IMR-90 (cell line): ENCODE results near the gene EXOC6B. TPM values are rescaled to one million over a fixed set of nuclear protein-coding genes. Genes with fewer than 3 reads are reported as not detected.
A peak's percentile ranks its signal among the peaks of the same experiment; 100 is the strongest.

Source experiments
- ATAC-seq: fragments of 200-7000 bp; cut with Tn5 transposase; 2 replicates; pipeline ENCODE4 v1.9.1; 2020; ENCODE audit warnings: low read depth, mild to moderate bottlenecking, moderate library complexity
- BruUV-seq: library from RNA; stranded (reverse); fragments of 400-500 nt; replicated peaks from 2 replicates; lab custom pipeline; 2021; lab: Mats Ljungman, UMichigan
- CTCF ChIA-PET: fragments of 300-600 bp; formaldehyde crosslinking; extraction: SDS; loops from one replicate; lab custom pipeline; 2021; ENCODE audit warnings: antibody characterized with exemption; lab: Yijun Ruan, JAX
- POLR2A ChIA-PET: fragments of 300-600 bp; sonication (Branson Sonifier 250); formaldehyde crosslinking; loops from one replicate; lab custom pipeline; 2022; ENCODE audit warnings: antibody characterized with exemption; ENCODE audit not compliant: unreplicated experiment; lab: Charles Lee
- DNase-seq: peaks from one replicate; pipeline ENCODE4 v3.0.0; 2013
- H2AFZ ChIP-seq: replicated peaks from 2 replicates; pipeline ENCODE3; 2013; ENCODE audit warnings: low read length, mild to moderate bottlenecking; ENCODE audit not compliant: poor library complexity
- H2AK5ac ChIP-seq: 2 replicates; pipeline ENCODE4 v1.6.1; 2013; ENCODE audit warnings: low read depth, low read length, inconsistent platforms
- H2AK9ac ChIP-seq: replicated peaks from 2 replicates; pipeline ENCODE3; 2013; ENCODE audit warnings: mild to moderate bottlenecking, low read depth, low read length, moderate library complexity; ENCODE audit not compliant: poor library complexity
- H2BK120ac ChIP-seq: 2 replicates; pipeline ENCODE4 v1.6.1; 2013; ENCODE audit warnings: low read depth, low read length, inconsistent platforms
- H2BK15ac ChIP-seq: 3 replicates; pipeline ENCODE4 v1.6.1; 2013; ENCODE audit warnings: low read depth, low read length, inconsistent platforms
- H2BK20ac ChIP-seq: 2 replicates; pipeline ENCODE4 v1.6.1; 2013; ENCODE audit warnings: low read depth, mild to moderate bottlenecking, inconsistent platforms, low read length, moderate library complexity
- H2BK5ac ChIP-seq: 2 replicates; pipeline ENCODE4 v1.6.1; 2013; ENCODE audit warnings: mild to moderate bottlenecking, low read depth, low read length, inconsistent platforms; ENCODE audit not compliant: poor library complexity, severe bottlenecking
- H3K14ac ChIP-seq: replicated peaks from 2 replicates; pipeline ENCODE4 v1.6.1; 2013; ENCODE audit warnings: low read depth, low read length, inconsistent platforms
- H3K18ac ChIP-seq: 2 replicates; pipeline ENCODE4 v1.6.1; 2013; ENCODE audit warnings: low read depth, low read length, control low read depth
- H3K23ac ChIP-seq: 2 replicates; pipeline ENCODE4 v1.6.1; 2013; ENCODE audit warnings: low read depth, low read length, inconsistent platforms
- H3K27ac ChIP-seq: 2 replicates; pipeline ENCODE4 v1.5.1; 2013; ENCODE audit warnings: mild to moderate bottlenecking, control low read depth, low read length; ENCODE audit not compliant: insufficient read depth
- H3K27me3 ChIP-seq: 2 replicates; pipeline ENCODE4 v1.6.1; 2013; ENCODE audit warnings: low read length; ENCODE audit not compliant: control insufficient read depth, insufficient read depth
- H3K36me3 ChIP-seq: 2 replicates; pipeline ENCODE4 v1.6.1; 2013; ENCODE audit warnings: low read length, mixed read lengths; ENCODE audit not compliant: control insufficient read depth, insufficient read depth
- H3K4ac ChIP-seq: 2 replicates; pipeline ENCODE4 v1.6.1; 2013; ENCODE audit warnings: low read depth, low read length, inconsistent platforms
- H3K4me1 ChIP-seq: 2 replicates; pipeline ENCODE4 v1.6.1; 2013; ENCODE audit warnings: low read length, mixed read lengths; ENCODE audit not compliant: control insufficient read depth, insufficient read depth
- H3K4me2 ChIP-seq: 2 replicates; pipeline ENCODE4 v1.6.1; 2013; ENCODE audit warnings: low read depth, mild to moderate bottlenecking, control low read depth, low read length, moderate library complexity
- H3K4me3 ChIP-seq: 2 replicates; pipeline ENCODE4 v1.5.1; 2013; ENCODE audit warnings: low read depth, mild to moderate bottlenecking, control low read depth, low read length, moderate library complexity; ENCODE audit not compliant: insufficient read depth
- H3K56ac ChIP-seq: 2 replicates; pipeline ENCODE4 v1.6.1; 2013; ENCODE audit warnings: low read length, inconsistent platforms; ENCODE audit not compliant: insufficient read depth; ENCODE audit errors: extremely low read depth
- H3K79me1 ChIP-seq, 2 experiments: 2 replicates each; pipeline ENCODE4 v1.6.1; 2013; ENCODE audit warnings: low read length in 2 of 2, inconsistent platforms in 1 of 2, low read depth in 1 of 2
- H3K9ac ChIP-seq: 2 replicates; pipeline ENCODE4 v1.6.1; 2013; ENCODE audit warnings: low read depth, low read length, control low read depth
- H3K9me1 ChIP-seq: 2 replicates; pipeline ENCODE4 v1.6.1; 2013; ENCODE audit warnings: low read length, inconsistent platforms; ENCODE audit not compliant: insufficient read depth
- H3K9me3 ChIP-seq: 2 replicates; pipeline ENCODE4 v1.6.1; 2013; ENCODE audit warnings: low read length; ENCODE audit not compliant: control insufficient read depth, insufficient read depth
- H4K20me1 ChIP-seq: 2 replicates; pipeline ENCODE4 v1.6.1; 2013; ENCODE audit warnings: low read length, inconsistent platforms; ENCODE audit not compliant: insufficient read depth
- H4K5ac ChIP-seq: 2 replicates; pipeline ENCODE4 v1.6.1; 2013; ENCODE audit warnings: mild to moderate bottlenecking, low read depth, low read length, control low read depth
- H4K8ac ChIP-seq, 2 experiments: 2 replicates each; pipeline ENCODE4 v1.6.1; 2013; ENCODE audit warnings: low read depth in 2 of 2, low read length in 2 of 2, control low read depth in 1 of 2, inconsistent platforms in 1 of 2
- H4K91ac ChIP-seq: 2 replicates; pipeline ENCODE4 v1.6.1; 2013; ENCODE audit warnings: low read depth, low read length, inconsistent platforms; ENCODE audit not compliant: insufficient read depth
- BHLHE40 ChIP-seq: fragments of 150-350 bp; IDR thresholded peaks from 2 replicates; pipeline ENCODE4 v1.6.1; 2016; ENCODE audit warnings: mild to moderate bottlenecking, low read depth, low read length
- CEBPB ChIP-seq: IDR thresholded peaks from 2 replicates; pipeline ENCODE4 v1.6.1; 2012; ENCODE audit warnings: low read depth, low read length, improper control_type of control experiment
- CHD1 ChIP-seq: IDR thresholded peaks from 2 replicates; pipeline ENCODE4 v1.6.1; 2012; ENCODE audit warnings: low read depth, low read length, improper control_type of control experiment
- FOS ChIP-seq: fragments of 150-350 bp; IDR thresholded peaks from 2 replicates; pipeline ENCODE4 v1.6.1; 2016; ENCODE audit warnings: low read depth, low read length
- MAFK ChIP-seq: IDR thresholded peaks from 2 replicates; pipeline ENCODE4 v1.6.1; 2012; ENCODE audit warnings: low read depth, low read length, improper control_type of control experiment
- MAZ ChIP-seq: IDR thresholded peaks from 2 replicates; pipeline ENCODE4 v1.6.1; 2012; ENCODE audit warnings: low read depth, mild to moderate bottlenecking, low read length, improper control_type of control experiment, moderate library complexity, borderline replicate concordance
- MXI1 ChIP-seq: IDR thresholded peaks from 2 replicates; pipeline ENCODE4 v1.6.1; 2012; ENCODE audit warnings: low read depth, mild to moderate bottlenecking, low read length, moderate library complexity, borderline replicate concordance
- NFE2L2 ChIP-seq: fragments of 150-350 bp; IDR thresholded peaks from 2 replicates; pipeline ENCODE4 v1.6.1; 2016; ENCODE audit warnings: low read depth, mild to moderate bottlenecking, low read length
- POLR2A ChIP-seq: IDR thresholded peaks from 2 replicates; pipeline ENCODE4 v1.6.1; 2012; ENCODE audit warnings: mild to moderate bottlenecking, low read depth, low read length
- RAD21 ChIP-seq: IDR thresholded peaks from 2 replicates; pipeline ENCODE4 v1.6.1; 2012; ENCODE audit warnings: low read length, improper control_type of control experiment
- RCOR1 ChIP-seq: IDR thresholded peaks from 2 replicates; pipeline ENCODE4 v1.6.1; 2012; ENCODE audit warnings: mild to moderate bottlenecking, low read length, improper control_type of control experiment; ENCODE audit not compliant: insufficient replicate concordance
- SMC3 ChIP-seq: fragments of 150-350 bp; IDR thresholded peaks from 2 replicates; pipeline ENCODE4 v1.6.1; 2016; ENCODE audit warnings: low read depth, mild to moderate bottlenecking, antibody characterized with exemption, low read length, moderate library complexity
- WGBS, 2 experiments: methylation state at CpG; one replicate each; pipeline versions ENCODE4 v1.1.5 to v1.1.7; 2013; ENCODE audit warnings: missing lambda C conversion rate in 2 of 2; ENCODE audit not compliant: insufficient read length in 1 of 2; ENCODE audit errors: extremely low coverage in 2 of 2; 5-methylcytosine and 5-hydroxymethylcytosine counted together
- dilution Hi-C: fragments of 300-500 bp; cut with HindIII; formaldehyde crosslinking; loops from one replicate; pipeline ENCODE4 v1.14.3; 2018; ENCODE audit warnings: low sequenced_read_pairs; ENCODE audit not compliant: unreplicated experiment
- in situ Hi-C: fragments of 300-500 bp; cut with MboI; formaldehyde crosslinking; loops from 3 replicates; pipeline ENCODE4 v1.14.3; 2019; ENCODE audit warnings: low sequenced_read_pairs, inconsistent platforms, mixed read lengths
- intact Hi-C: fragments of 100-400 bp; cut with micrococcal nuclease; formaldehyde crosslinking; loops from 2 replicates; pipeline ENCODE4 v1.10.0; 2022
- polyA plus RNA-seq, 3 experiments: library from polyadenylated mRNA; depleted of rRNA; stranded (reverse); fragments of >200 nt; gene quantifications; 2 replicates each; pipeline ENCODE4 v1.2.3, GENCODE V29; 2012; ENCODE audit warnings: low replicate concordance in 1 of 3
- total RNA-seq: library from RNA; depleted of rRNA; stranded (reverse); fragments of >200 nt; gene quantifications from 2 replicates; pipeline ENCODE4 v1.2.3, GENCODE V29; 2012
- TF ChIP-seq, protein P1 (sequence below): conservative IDR thresholded peaks from 2 replicates; pipeline ENCODE4 v1.5.1; 2012; ENCODE audit warnings: mild to moderate bottlenecking, low read depth, low read length, improper control_type of control experiment
- TF ChIP-seq, protein P2 (sequence below): fragments of 150-350 bp; IDR thresholded peaks from 2 replicates; pipeline ENCODE4 v1.6.1; 2016; ENCODE audit warnings: low read depth, mild to moderate bottlenecking, low read length, moderate library complexity, borderline replicate concordance
- TF ChIP-seq, protein P3 (sequence below): fragments of 150-350 bp; IDR thresholded peaks from 2 replicates; pipeline ENCODE4 v1.6.1; 2017; ENCODE audit warnings: mild to moderate bottlenecking, antibody characterized with exemption, low read length, low read depth

EXOC6B gene
- total and polyA plus RNA-seq, 2 of the 4 experiments (the other 2 are of a cell fraction): 10.2 to 29.4 TPM

DNA sequence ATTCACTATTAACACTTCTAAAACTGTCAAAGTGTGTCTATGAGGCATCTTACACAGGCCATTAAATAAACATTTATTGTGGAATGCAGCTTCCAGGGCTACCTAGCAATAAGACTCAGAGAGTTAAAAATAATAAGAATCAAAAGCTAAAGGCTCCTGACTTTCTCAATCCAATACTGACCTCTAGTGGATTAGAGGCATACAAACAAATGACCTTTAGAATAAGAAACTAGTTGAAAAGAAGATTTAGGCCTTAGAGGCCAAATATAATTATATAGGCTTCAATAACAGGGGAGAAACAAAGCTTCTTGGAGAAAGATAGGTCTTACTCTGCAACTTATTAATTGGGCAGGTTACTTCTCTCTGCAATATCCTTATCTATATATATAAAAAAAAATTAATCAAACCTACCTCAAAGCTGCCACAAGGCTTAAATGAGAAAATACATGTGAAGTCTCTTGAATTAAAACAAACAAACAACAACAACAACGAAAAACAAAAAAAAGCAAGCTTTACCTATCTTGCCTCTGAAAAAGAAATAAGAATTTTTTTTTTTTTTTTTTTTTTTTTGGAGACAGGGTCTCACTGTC, 246.1 kb downstream of the EXOC6B start:
- dilution Hi-C loops (no loop called here), intact Hi-C loops (loop anchor here (1.0 to 5.0 kb wide), 8 partner anchors 165 to 1447 kb away; partner anchors contain the start of genes MCEE and MPHOSPH10), in situ Hi-C loops (loop anchor here (10.0 to 25.0 kb wide), 4 partner anchors 165 to 1042 kb away; no protein-coding TSS in a partner anchor)
- BruUV-seq: no TSS peak
- Histone ChIP-seq H3K4ac (no peak overlapping the region), H3K27ac (no peak overlapping the region), H3K9ac (no peak overlapping the region), H4K91ac (no peak overlapping the region), H2BK120ac (no peak overlapping the region), H2AK5ac (no peak overlapping the region), H3K23ac (no peak overlapping the region), H4K8ac (no peak overlapping the region), H3K56ac (no peak overlapping the region), H2AFZ (no peak overlapping the region), H2BK15ac (no peak overlapping the region), H3K79me1 (peaks cover 0 to 18% of the 10 kb centered on the region in 2 experiments; a peak in 3 of 4 replicates), H3K14ac (no peak overlapping the region), H3K27me3 (no peaks in the 10 kb centered on the region), H3K18ac (no peak overlapping the region), H3K4me1 (peaks cover 2% of the 10 kb centered on the region; the same call in 1 of the 2 replicates), H3K9me1 (no peaks in the 10 kb centered on the region; the same call in 1 of the 2 replicates), H2BK5ac (no peak overlapping the region), H3K4me2 (no peak overlapping the region), H2BK20ac (no peak overlapping the region), H3K4me3 (no peak overlapping the region), H2AK9ac (no peak overlapping the region), H3K36me3 (no peaks in the 10 kb centered on the region), H4K5ac (no peak overlapping the region), H3K9me3 (no peaks in the 10 kb centered on the region), H4K20me1 (peaks cover 6% of the 10 kb centered on the region; the same call in 1 of the 2 replicates)
- CTCF ChIA-PET: interaction anchor here (0.7 to 1.6 kb wide), 5 partner anchors 165 to 430 kb away, joined by 3 to 6 read pairs (median 4); no protein-coding TSS in a partner anchor
- WGBS, 2 experiments: no CpG with 5 or more reads among the region's 1 CpG
- ATAC-seq (peak; percentile 65), DNase-seq (peak; percentile 64)
- POLR2A ChIA-PET: no interaction called here
- no peak for TF ChIP-seq RCOR1
- no peak for TF ChIP-seq MAFK
- TF ChIP-seq, protein P1, sequence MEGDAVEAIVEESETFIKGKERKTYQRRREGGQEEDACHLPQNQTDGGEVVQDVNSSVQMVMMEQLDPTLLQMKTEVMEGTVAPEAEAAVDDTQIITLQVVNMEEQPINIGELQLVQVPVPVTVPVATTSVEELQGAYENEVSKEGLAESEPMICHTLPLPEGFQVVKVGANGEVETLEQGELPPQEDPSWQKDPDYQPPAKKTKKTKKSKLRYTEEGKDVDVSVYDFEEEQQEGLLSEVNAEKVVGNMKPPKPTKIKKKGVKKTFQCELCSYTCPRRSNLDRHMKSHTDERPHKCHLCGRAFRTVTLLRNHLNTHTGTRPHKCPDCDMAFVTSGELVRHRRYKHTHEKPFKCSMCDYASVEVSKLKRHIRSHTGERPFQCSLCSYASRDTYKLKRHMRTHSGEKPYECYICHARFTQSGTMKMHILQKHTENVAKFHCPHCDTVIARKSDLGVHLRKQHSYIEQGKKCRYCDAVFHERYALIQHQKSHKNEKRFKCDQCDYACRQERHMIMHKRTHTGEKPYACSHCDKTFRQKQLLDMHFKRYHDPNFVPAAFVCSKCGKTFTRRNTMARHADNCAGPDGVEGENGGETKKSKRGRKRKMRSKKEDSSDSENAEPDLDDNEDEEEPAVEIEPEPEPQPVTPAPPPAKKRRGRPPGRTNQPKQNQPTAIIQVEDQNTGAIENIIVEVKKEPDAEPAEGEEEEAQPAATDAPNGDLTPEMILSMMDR: peak; percentile 75
- no peak for TF ChIP-seq NFE2L2
- TF ChIP-seq CEBPB: no peak
- TF ChIP-seq, protein P2, sequence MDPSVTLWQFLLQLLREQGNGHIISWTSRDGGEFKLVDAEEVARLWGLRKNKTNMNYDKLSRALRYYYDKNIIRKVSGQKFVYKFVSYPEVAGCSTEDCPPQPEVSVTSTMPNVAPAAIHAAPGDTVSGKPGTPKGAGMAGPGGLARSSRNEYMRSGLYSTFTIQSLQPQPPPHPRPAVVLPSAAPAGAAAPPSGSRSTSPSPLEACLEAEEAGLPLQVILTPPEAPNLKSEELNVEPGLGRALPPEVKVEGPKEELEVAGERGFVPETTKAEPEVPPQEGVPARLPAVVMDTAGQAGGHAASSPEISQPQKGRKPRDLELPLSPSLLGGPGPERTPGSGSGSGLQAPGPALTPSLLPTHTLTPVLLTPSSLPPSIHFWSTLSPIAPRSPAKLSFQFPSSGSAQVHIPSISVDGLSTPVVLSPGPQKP: no peak
- TF ChIP-seq SMC3: peak; percentile 77
- TF ChIP-seq FOS: no peak
- TF ChIP-seq BHLHE40: no peak
- TF ChIP-seq, protein P3, sequence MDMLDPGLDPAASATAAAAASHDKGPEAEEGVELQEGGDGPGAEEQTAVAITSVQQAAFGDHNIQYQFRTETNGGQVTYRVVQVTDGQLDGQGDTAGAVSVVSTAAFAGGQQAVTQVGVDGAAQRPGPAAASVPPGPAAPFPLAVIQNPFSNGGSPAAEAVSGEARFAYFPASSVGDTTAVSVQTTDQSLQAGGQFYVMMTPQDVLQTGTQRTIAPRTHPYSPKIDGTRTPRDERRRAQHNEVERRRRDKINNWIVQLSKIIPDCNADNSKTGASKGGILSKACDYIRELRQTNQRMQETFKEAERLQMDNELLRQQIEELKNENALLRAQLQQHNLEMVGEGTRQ: no peak
- TF ChIP-seq MAZ: no peak
- TF ChIP-seq CHD1: no peak
- TF ChIP-seq MXI1: no peak
- peak; percentile 85 for TF ChIP-seq RAD21
- TF ChIP-seq POLR2A: no peak
